RCC 7860 (cell line): Measurements from ENCODE around the gene TMPRSS13.
A peak's percentile ranks its signal among the peaks of the same experiment; 100 is the strongest.
"Not testable (repeated sequence)": the region's sequence is repeated elsewhere in the genome, so short reads cannot be mapped to it uniquely, and the experiment has no call there.

Experiments
- DNase-seq: peaks from one replicate; pipeline ENCODE4 v3.0.0-alpha.2; 2015; ENCODE audit warnings: low spot score
- FAIRE-seq: peaks from 2 replicates; lab custom pipeline; 2012; peaks lifted over from hg19 to GRCh38; lab: Jason Lieb, UNC

The TMPRSS13 gene

GRCh38 chr11:117950993-117951961 is 22.1 kb upstream of the TMPRSS13 start:
- FAIRE-seq (no peak), DNase-seq (no peak)

GRCh38 chr11:117950301-117950700 is 21.1 kb upstream of the TMPRSS13 start:
- DNase-seq (no peak), FAIRE-seq (no peak)

GRCh38 chr11:117949062-117949461 is 19.9 kb upstream of the TMPRSS13 start:
- DNase-seq: no peak
- FAIRE-seq: no peak

- FAIRE-seq, DNase-seq: not testable (repeated sequence)
These were observed 19.3 kb upstream of the TMPRSS13 start for GRCh38 chr11:117948466-117948865.

- DNase-seq, FAIRE-seq: not testable (repeated sequence)
These were observed 18.5 kb upstream of the TMPRSS13 start for GRCh38 chr11:117947751-117948150.

- DNase-seq (peak; percentile 76), FAIRE-seq (peak; percentile 60)
These were observed 17.8 kb upstream of the TMPRSS13 start for GRCh38 chr11:117946842-117947526.

GRCh38 chr11:117946156-117946841 is 17.1 kb upstream of the TMPRSS13 start:
- no peak for DNase-seq
- FAIRE-seq: no peak

- FAIRE-seq (no peak), DNase-seq (no peak)
These were observed 16.0 kb upstream of the TMPRSS13 start for GRCh38 chr11:117945047-117945810.

- DNase-seq: no peak
- FAIRE-seq: no peak
These were observed 15.4 kb upstream of the TMPRSS13 start for GRCh38 chr11:117944554-117944953.

GRCh38 chr11:117941976-117942654 is 12.9 kb upstream of the TMPRSS13 start:
- FAIRE-seq: no peak
- no peak for DNase-seq

GRCh38 chr11:117941163-117941707 is 12.0 kb upstream of the TMPRSS13 start:
- DNase-seq: no peak
- no peak for FAIRE-seq

GRCh38 chr11:117940736-117941135 is 11.5 kb upstream of the TMPRSS13 start:
- FAIRE-seq: no peak

GRCh38 chr11:117936973-117937372 is 7.8 kb upstream of the TMPRSS13 start:
- no peak for FAIRE-seq
- DNase-seq: no peak

More at GRCh38 chr11:117940736-117941135, 11.5 kb upstream of the TMPRSS13 start:
- no peak for DNase-seq

GRCh38 chr11:117934526-117935307 is 5.5 kb upstream of the TMPRSS13 start:
- FAIRE-seq (no peak), DNase-seq (no peak)

- FAIRE-seq: no peak
These were observed 4.7 kb upstream of the TMPRSS13 start for GRCh38 chr11:117933930-117934329.

GRCh38 chr11:117933475-117933874 is 4.3 kb upstream of the TMPRSS13 start:
- DNase-seq (no peak), FAIRE-seq (no peak)

More at GRCh38 chr11:117933930-117934329, 4.7 kb upstream of the TMPRSS13 start:
- DNase-seq: no peak

- DNase-seq (no peak), FAIRE-seq (no peak)
These were observed 3.7 kb upstream of the TMPRSS13 start for GRCh38 chr11:117932947-117933346.

- FAIRE-seq: no peak
These were observed 3.2 kb upstream of the TMPRSS13 start for GRCh38 chr11:117932426-117932825.

GRCh38 chr11:117931971-117932370 is 2.8 kb upstream of the TMPRSS13 start:
- FAIRE-seq (no peak), DNase-seq (no peak)

More at GRCh38 chr11:117932426-117932825, 3.2 kb upstream of the TMPRSS13 start:
- no peak for DNase-seq
